Hepatocyte (in vitro differentiated cells): Measurements from ENCODE around the gene THSD4.

Experiments
- CTCF ChIP-seq: fragments of 200-600 bp; sonication (generic); IDR thresholded peaks from 2 replicates; pipeline ENCODE4 v1.5.1; 2016; ENCODE audit warnings: antibody characterized with exemption, mild to moderate bottlenecking; ENCODE audit not compliant: poor library complexity
- EZH2phosphoT487 ChIP-seq: fragments of 200-600 bp; sonication (generic); IDR thresholded peaks from one replicate; pipeline ENCODE4 v1.6.1; 2018; ENCODE audit warnings: antibody characterized with exemption, mild to moderate bottlenecking, low read depth, moderate library complexity; ENCODE audit not compliant: unreplicated experiment, severe bottlenecking

- TF ChIP-seq CTCF: no peak
- TF ChIP-seq EZH2phosphoT487: no peak
Observed at GRCh38 chr15:71352765-71353164, 237.5 kb downstream of the THSD4 start.
